Stimulated activated naive B cell treated with anti-CD40 and anti-IgM and Interleukin-4, amounts not matched to agents 10 μg/mL and 1 μg/mL and 100 μg/mL, for 72 hours (primary cell): Measurements from ENCODE around the gene CYP11A1.

Source experiments
- ATAC-seq, 2 donors: fragments of 150-1000 bp; cut with Tn5 transposase; replicated peaks; 2 replicates each; pipeline ENCODE4 v1.10.0; 2021; ENCODE audit warnings: moderate library complexity in 1 of 2
- DNase-seq: peaks from one replicate; pipeline ENCODE4 v3.0.0; 2021
- H3K27ac Mint-ChIP-seq: one replicate; pipeline ENCODE4 v1.8.0; 2022; ENCODE audit warnings: mild to moderate bottlenecking, mixed read lengths
- H3K27me3 Mint-ChIP-seq, 2 donors: one replicate each; pipeline ENCODE4 v1.8.0; 2022; ENCODE audit warnings: mixed read lengths in 2 of 2
- H3K36me3 Mint-ChIP-seq, 2 donors: one replicate each; pipeline ENCODE4 v1.8.0; 2022; ENCODE audit warnings: mixed read lengths in 2 of 2, mild to moderate bottlenecking in 1 of 2
- H3K4me1 Mint-ChIP-seq, 2 donors: one replicate each; pipeline ENCODE4 v1.8.0; 2022; ENCODE audit warnings: mixed read lengths in 2 of 2, mild to moderate bottlenecking in 1 of 2
- H3K4me3 Mint-ChIP-seq, 2 donors: one replicate each; pipeline ENCODE4 v1.8.0; 2022; ENCODE audit warnings: mild to moderate bottlenecking in 2 of 2, mixed read lengths in 2 of 2, moderate library complexity in 1 of 2
- H3K9me3 Mint-ChIP-seq, 2 donors: one replicate each; pipeline ENCODE4 v1.8.0; 2022; ENCODE audit warnings: mixed read lengths in 2 of 2, mild to moderate bottlenecking in 1 of 2

The CYP11A1 gene

DNA sequence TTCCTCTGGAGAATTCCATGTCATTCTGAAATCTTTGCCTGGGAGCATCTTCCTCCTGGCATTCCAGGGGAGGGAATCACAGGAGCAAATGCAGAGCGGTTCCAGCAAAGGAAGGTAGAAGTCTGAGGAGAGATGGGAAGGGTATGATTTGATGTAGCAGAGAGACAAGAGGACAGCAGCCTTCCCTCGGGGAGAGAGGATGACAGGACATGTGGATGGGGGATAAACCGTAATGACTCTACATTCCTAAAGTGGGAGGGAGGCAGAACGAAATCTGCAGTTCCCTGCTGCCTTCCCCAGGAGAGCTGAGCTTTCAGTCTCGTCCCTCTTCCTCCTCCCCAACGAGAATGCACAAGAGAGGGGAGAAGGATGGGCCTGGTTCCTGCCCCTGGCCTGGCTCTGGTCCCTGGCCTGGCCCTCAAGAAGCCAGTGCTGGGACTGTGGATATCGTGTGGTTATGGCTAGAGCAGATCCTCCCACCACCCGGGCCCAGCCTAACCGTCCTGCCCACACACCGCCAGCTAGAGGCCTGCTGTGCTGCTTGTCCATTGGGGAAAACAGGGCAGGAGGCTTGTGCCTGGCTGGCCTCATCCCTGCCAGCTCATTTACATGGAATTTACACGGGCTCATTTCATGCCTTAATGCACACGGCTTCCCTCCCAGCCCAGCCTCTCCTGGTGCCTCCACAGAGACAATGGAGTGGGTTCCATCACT lies 39.7 kb upstream of the CYP11A1 start:
- Mint-ChIP-seq H3K4me3 (peak overlapping the region; percentile 62 to 79), H3K9me3 (peaks cover 0 to 2% of the 10 kb centered on the region in 2 donors), H3K4me1 (peaks cover 80 to 93% of the 10 kb centered on the region in 2 donors), H3K36me3 (peaks cover 42 to 70% of the 10 kb centered on the region in 2 donors), H3K27ac (peak overlapping the region; percentile 94), H3K27me3 (no peaks in the 10 kb centered on the region)
- ATAC-seq = peak; percentile 4
- DNase-seq = no peak

DNA sequence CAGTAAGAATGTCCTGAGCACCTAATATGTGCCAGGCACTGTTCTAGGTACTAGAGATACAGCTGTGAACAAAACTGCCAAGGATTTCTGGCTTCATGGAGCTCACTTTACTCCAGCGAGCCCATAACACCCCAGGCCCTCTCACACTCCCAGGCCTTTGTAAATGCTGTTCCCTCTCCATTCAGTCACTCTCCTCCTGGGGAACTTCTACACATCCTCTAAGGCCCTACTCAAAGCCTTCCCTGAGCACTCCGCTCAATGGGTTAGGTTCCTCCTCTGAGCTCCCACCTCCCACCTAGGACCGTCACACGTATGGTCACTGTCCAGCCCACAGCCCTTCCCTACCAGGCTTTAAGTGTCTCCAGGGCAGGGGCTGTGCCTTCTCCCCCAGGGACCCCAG lies 39.1 kb upstream of the CYP11A1 start:
- Mint-ChIP-seq H3K4me3 (peak overlapping the region; percentile 6 to 19), H3K4me1 (peaks cover 80 to 93% of the 10 kb centered on the region in 2 donors), H3K27ac (peak overlapping the region; percentile 94)

DNA sequence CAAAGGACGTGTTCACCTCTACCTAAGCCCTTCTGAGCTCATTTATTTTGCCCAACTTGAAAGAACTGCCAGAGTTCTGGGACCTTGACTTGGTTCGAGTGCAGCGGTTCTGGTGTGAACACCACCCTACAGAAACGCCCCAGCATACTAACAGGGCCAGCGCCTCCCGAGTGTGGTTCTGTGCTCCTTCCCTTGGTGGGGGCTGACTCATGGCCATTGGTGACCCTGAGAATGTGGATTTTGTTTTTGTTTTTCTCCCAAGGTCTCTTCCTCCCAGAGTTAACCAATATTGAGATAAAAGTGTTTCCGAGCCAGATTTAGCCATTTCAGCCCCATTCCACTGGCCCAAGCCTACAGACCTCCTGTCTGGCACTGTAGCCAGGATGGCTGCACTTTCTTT lies 38.4 kb upstream of the CYP11A1 start:
- DNase-seq = no peak
- H3K4me3 Mint-ChIP-seq = no peak overlapping the region
- peaks cover 0 to 2% of the 10 kb centered on the region in 2 donors for H3K9me3 Mint-ChIP-seq
- peaks cover 29 to 59% of the 10 kb centered on the region in 2 donors for H3K36me3 Mint-ChIP-seq
- no peaks in the 10 kb centered on the region for H3K27me3 Mint-ChIP-seq
- no peak for ATAC-seq
- H3K27ac Mint-ChIP-seq = peak overlapping the region; percentile 94
- H3K4me1 Mint-ChIP-seq = peaks cover 82 to 93% of the 10 kb centered on the region in 2 donors

More for the DNA sequence above, 39.1 kb upstream of the CYP11A1 start:
- ATAC-seq (no peak), DNase-seq (no peak)
- Mint-ChIP-seq H3K9me3 (peaks cover 0 to 2% of the 10 kb centered on the region in 2 donors), H3K36me3 (peaks cover 36 to 66% of the 10 kb centered on the region in 2 donors), H3K27me3 (no peaks in the 10 kb centered on the region)

DNA sequence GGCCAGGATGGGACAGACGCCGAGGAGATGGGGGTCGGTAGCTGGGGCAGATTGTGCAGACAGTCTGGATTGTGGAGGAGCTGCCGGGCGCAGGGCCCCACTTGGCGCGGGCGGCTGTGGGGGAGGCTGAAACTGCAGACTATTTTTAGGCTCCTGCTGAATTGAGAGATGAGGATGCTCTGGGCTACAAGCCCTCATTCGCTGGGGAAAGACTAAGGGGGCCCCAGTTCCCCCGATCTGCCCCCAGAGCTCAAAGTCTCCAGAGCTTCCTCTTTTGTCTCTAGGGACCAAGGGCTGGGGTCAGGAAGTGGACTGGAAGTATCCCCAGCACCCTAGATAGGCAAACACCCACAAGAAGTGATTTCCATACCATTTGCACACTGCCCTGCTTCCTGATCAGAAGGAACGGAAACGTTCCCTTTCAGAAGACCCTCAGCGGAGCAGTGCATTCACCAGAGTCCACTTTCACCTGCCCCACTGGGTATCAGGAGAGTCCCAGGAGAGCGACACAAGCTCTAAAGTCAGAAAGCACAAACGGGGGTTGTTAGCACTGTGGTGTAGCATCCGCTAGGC lies 36.6 kb upstream of the CYP11A1 start:
- Mint-ChIP-seq H3K27me3 (no peaks in the 10 kb centered on the region), H3K9me3 (peaks cover 0 to 2% of the 10 kb centered on the region in 2 donors), H3K27ac (peak overlapping the region; percentile 85), H3K4me1 (peaks cover 83 to 94% of the 10 kb centered on the region in 2 donors), H3K4me3 (peak overlapping the region; percentile 64 to 73), H3K36me3 (peaks cover 20 to 47% of the 10 kb centered on the region in 2 donors)
- ATAC-seq (peak; percentile 43 to 44), DNase-seq (peak; percentile 74)

DNA sequence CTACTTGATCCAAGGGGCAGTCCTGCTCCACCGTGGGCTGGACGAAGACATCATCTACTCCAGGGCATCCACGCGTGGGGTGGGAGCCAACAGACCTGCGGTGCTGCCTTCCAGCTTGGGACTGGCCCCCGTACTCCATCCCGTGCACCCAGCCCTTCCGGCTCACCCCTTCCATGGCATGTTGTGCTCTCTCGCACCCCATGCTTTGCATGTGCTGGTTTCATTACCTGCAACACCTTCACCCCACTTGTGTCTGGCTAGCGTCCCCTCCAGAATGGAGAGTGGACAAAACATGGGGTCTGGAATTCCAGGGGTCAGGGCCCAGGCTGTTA lies 36.1 kb upstream of the CYP11A1 start:
- no peaks in the 10 kb centered on the region for H3K27me3 Mint-ChIP-seq
- no peak for DNase-seq
- peak overlapping the region; percentile 85 for H3K27ac Mint-ChIP-seq
- H3K36me3 Mint-ChIP-seq = peaks cover 18 to 42% of the 10 kb centered on the region in 2 donors
- H3K4me1 Mint-ChIP-seq = peaks cover 82 to 94% of the 10 kb centered on the region in 2 donors
- ATAC-seq = peak; percentile 5
- peak overlapping the region; percentile 64 to 73 for H3K4me3 Mint-ChIP-seq
- peaks cover 0 to 2% of the 10 kb centered on the region in 2 donors for H3K9me3 Mint-ChIP-seq

DNA sequence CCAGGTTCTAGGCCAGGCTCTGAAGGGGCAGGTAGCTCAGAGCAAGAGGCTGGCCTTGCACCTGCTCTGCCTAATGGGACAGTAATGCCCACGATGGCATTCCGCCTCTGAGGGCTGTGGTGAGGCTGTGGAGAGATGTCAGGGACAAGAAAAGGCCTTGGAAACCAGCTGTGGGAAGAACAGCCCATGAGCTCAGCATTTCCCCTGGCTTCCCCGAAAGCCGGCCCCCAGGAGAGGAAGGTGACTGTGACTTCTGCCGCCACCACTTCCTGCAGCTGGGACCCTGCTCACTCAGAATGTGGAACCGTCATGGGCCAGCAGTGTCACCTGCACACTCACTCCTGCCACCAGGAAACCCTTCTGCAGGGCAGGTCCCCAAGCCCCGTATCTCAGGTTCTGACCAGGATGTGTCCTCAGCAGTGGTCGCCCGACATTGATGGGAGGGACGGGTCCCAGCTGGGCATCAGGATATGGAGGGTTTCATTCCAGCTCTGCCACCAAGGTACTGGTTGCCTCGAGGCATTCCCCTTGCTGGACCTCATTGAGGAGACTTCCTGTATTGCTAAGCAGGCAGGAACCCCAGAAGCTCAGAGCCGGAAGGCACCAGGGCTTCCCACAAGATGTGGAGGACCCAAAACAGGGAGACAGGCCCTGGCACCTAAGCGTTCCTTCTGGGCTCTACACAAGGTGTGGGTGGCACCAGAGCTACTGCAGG lies 35.6 kb upstream of the CYP11A1 start:
- peak; percentile 58 to 66 for ATAC-seq
- peaks cover 0 to 2% of the 10 kb centered on the region in 2 donors for H3K9me3 Mint-ChIP-seq

DNA sequence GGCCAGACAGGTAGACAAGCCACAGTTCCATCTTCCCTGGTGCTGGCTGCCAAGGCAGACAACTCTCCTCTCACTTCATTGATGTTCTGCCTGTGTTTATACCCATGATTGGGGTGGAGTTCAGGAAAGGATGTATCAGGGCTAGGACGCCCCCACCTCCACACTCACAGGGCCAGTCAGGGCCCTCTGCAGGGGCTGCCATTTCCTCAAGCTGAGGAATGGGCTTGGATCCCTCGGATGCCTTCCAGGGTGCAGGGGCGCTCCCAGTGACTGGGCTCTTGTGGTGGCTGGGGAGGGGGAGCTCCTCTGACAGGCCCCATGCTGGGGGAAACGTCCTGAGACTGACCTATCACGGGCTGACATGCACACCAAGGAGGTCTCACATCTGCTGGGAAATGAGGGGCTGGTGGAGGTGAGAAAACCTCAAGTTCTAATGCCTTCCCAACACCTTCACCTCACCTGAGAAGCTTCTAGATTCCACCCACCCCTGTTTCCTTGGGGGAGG lies 34.9 kb upstream of the CYP11A1 start:
- peaks cover 82 to 94% of the 10 kb centered on the region in 2 donors for H3K4me1 Mint-ChIP-seq
- H3K27ac Mint-ChIP-seq = peak overlapping the region; percentile 85
- peaks cover 0 to 2% of the 10 kb centered on the region in 2 donors for H3K9me3 Mint-ChIP-seq
- H3K36me3 Mint-ChIP-seq = peaks cover 9 to 39% of the 10 kb centered on the region in 2 donors
- H3K4me3 Mint-ChIP-seq = peak overlapping the region; percentile 64 to 73
- ATAC-seq = no peak
- no peaks in the 10 kb centered on the region for H3K27me3 Mint-ChIP-seq
- no peak for DNase-seq

More for the DNA sequence above, 35.6 kb upstream of the CYP11A1 start:
- H3K4me3 Mint-ChIP-seq = peak overlapping the region; percentile 64 to 73
- peak; percentile 86 for DNase-seq
- peak overlapping the region; percentile 85 for H3K27ac Mint-ChIP-seq
- H3K36me3 Mint-ChIP-seq = peaks cover 15 to 44% of the 10 kb centered on the region in 2 donors
- H3K27me3 Mint-ChIP-seq = no peaks in the 10 kb centered on the region
- H3K4me1 Mint-ChIP-seq = peaks cover 82 to 94% of the 10 kb centered on the region in 2 donors

DNA sequence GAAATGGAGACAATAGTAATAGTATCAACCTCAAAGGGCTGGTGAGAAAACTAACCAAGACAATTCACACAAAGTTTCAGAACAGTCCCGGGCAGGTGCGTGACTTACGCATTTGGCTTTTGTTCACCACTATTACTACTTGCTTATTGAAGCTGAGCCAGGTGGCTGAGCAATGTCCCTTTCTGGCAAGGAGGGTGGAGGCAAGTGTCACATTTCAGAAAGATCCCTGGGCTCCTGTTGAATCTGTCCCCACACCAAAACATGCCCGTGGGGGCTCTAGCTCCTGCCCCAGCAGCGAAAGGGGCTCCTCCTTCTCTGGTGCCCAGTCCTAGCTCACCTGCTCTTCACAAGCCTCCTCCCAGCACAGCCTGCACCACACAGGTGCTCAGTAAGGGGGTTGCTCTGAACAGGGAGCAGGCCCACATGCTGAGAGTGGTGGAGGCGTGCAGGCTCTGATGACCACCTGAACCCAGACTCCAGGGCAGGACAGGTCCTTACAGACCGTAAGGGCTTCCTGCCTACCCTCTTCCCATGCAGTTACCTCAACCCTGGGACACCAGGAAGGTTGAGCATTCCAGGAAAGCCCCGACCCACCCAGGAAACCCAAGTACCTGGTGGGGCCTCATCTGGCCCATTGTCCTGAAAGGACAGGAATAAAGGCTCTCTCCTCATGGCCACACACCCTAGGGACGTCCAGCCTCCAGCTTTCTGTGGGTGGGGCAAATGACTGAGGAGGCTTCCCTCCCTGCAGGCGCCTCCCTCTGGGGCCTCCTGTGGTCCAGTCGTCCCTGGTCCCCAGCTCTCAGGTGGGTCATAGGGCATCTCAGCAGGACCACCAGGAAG lies 33.7 kb upstream of the CYP11A1 start:
- peak overlapping the region; percentile 85 for H3K27ac Mint-ChIP-seq
- DNase-seq (peak; percentile 65), ATAC-seq (peak; percentile 7 to 13)
- peak overlapping the region; percentile 20 to 66 for H3K4me3 Mint-ChIP-seq
- H3K36me3 Mint-ChIP-seq = peaks cover 3 to 26% of the 10 kb centered on the region in 2 donors
- H3K9me3 Mint-ChIP-seq = no peaks in the 10 kb centered on the region
- H3K4me1 Mint-ChIP-seq = peaks cover 81 to 94% of the 10 kb centered on the region in 2 donors
- no peaks in the 10 kb centered on the region for H3K27me3 Mint-ChIP-seq

DNA sequence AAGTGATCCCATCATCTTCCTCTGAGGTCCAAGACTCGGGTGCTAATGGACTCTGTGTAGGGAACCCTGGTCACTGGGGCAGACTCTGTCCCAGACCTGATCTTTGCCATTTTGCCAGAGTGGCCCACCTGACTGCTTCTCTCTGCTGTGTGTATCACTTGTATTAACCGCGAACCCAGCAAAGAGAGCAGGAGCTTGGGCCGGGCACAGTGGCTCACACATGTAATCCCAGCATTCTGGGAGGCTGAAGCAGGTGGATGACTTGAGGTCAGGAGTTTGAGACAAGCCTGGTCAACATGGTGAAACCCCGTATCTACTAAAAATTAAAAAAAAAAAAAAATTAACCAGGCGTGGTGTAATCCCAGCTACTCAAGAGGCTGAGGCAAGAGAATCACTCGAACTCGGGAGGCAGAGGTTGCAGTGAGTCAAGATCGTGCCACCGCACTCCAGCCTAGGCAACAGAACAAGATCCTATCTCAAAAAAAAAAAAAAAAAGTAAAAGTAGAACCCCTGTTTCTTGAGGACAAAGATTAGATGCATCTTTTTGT lies 32.9 kb upstream of the CYP11A1 start:
- Mint-ChIP-seq H3K9me3 (no peaks in the 10 kb centered on the region), H3K27ac (peak overlapping the region; percentile 85), H3K36me3 (peaks cover 2 to 24% of the 10 kb centered on the region in 2 donors), H3K27me3 (no peaks in the 10 kb centered on the region), H3K4me1 (peaks cover 81 to 94% of the 10 kb centered on the region in 2 donors), H3K4me3 (peak overlapping the region; percentile 20 to 66)
- no peak for DNase-seq
- ATAC-seq = no peak

DNA sequence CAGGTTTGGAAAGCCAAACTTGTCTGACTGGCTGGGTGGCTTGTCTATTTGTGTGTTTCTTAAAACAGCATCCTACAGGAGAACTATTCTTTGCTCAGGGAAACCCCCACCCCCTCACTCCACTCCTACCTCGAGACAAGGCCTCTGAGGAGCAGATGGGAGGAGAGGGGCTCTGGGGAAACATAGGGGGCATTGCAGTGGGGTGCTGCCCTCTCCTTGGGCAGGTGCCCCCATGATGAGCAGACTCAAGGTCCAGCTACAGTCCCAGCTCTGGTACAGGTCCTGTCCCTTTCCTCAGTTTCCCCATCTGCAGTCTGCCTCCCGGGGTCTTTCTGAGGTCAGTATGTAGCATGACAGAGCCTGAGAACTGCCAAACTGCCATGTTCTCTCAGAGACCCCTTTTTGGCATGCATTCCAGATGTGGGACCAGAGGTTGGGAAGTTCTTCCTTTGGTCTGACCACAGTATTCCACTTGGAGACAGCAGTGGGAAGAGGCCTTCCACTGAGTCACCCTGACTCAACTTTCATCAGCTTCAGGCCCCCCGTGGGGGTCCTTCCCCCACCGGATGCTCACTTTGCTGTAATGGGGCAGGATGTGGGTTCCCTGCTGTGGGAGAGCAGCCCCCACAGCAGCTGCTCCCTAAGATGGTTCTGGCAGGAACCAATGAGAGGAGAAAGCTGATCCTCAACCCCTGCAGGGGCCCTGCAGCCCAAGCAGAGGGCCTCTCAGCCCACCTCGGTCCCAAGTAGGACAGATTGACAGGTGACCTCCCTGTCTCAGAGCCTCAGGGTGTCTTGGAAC lies 32.3 kb upstream of the CYP11A1 start:
- Mint-ChIP-seq H3K4me1 (peaks cover 86 to 99% of the 10 kb centered on the region in 2 donors), H3K36me3 (peaks cover 1 to 27% of the 10 kb centered on the region in 2 donors), H3K27me3 (no peaks in the 10 kb centered on the region), H3K9me3 (no peaks in the 10 kb centered on the region), H3K27ac (peak overlapping the region; percentile 85), H3K4me3 (peak overlapping the region; percentile 20 to 26)
- ATAC-seq (no peak), DNase-seq (no peak)

DNA sequence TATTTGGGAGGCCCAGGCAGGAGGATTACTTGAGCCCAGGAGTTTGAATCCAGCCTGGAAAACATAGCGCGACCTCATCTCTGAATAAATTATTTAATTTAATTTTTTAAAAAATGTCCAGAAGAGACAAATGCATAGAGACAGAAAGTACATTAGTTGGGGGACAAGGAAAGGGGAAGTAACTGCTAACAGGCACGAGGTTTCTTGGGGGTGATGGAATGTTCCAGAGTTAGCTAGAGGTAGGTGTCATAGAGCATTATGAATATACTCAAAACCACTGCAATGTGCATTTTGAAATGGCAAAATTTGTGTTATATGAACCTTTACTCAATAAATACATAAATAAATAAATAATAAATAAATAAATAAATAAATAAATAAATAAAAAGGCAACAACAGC lies 31.7 kb upstream of the CYP11A1 start:
- no peak overlapping the region for H3K4me3 Mint-ChIP-seq
- no peaks in the 10 kb centered on the region for H3K27me3 Mint-ChIP-seq
- H3K27ac Mint-ChIP-seq = peak overlapping the region; percentile 98
- DNase-seq (no peak), ATAC-seq (no peak)
- peaks cover 1 to 25% of the 10 kb centered on the region in 2 donors for H3K36me3 Mint-ChIP-seq
- peaks cover 86 to 99% of the 10 kb centered on the region in 2 donors for H3K4me1 Mint-ChIP-seq
- H3K9me3 Mint-ChIP-seq = no peaks in the 10 kb centered on the region

DNA sequence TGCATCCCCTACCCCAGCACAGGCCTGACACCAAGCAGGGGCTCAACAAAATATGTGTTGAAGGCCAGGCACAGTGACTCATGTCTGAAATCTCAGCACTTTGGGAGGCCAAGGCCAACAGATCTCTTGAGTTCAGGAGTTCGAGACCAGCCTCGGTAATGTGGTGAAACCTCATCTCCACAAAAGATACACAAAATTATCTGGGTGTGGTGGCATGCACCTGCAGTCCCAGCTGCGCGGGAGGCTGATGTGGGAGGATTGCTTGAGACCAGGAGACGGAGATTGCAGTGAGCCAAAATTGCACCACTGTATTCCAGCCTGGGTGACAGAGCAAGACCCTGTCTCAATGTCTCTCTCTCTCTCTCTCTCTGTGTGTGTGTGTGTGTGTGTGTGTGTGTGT lies 30.7 kb upstream of the CYP11A1 start:
- H3K27me3 Mint-ChIP-seq = no peaks in the 10 kb centered on the region
- peaks cover 3 to 31% of the 10 kb centered on the region in 2 donors for H3K36me3 Mint-ChIP-seq
- H3K9me3 Mint-ChIP-seq = peaks cover 0 to 1% of the 10 kb centered on the region in 2 donors
- H3K4me3 Mint-ChIP-seq = peak overlapping the region; percentile 59 to 64
- H3K4me1 Mint-ChIP-seq = peaks cover 86 to 99% of the 10 kb centered on the region in 2 donors
- DNase-seq = no peak
- peak overlapping the region; percentile 98 for H3K27ac Mint-ChIP-seq
- ATAC-seq = no peak
